Common myeloid progenitor, CD34-positive (primary cell): Measurements from ENCODE around the gene RAP2B.

ENCODE experiments used
- CTCF ChIA-PET: fragments of 350-600 bp; sonication (Branson Sonifier 250); formaldehyde crosslinking; loops from one replicate; lab custom pipeline; 2021; ENCODE audit warnings: antibody characterized with exemption; lab: Charles Lee
- POLR2A ChIA-PET: fragments of 350-600 bp; sonication (Branson Sonifier 250); formaldehyde crosslinking; loops from one replicate; lab custom pipeline; 2021; ENCODE audit warnings: antibody characterized with exemption; lab: Charles Lee
- DNase-seq, 3 donors: peaks; one replicate each; pipeline versions ENCODE4 v3.0.0 to v3.0.0-alpha.2; 2013
- H3K27ac ChIP-seq, 2 experiments: 1 replicate in 1 of 2; 2 replicates in 1 of 2; pipeline ENCODE4 v1.7.0; 2013; ENCODE audit warnings: inconsistent platforms in 2 of 2, low read length in 2 of 2, mild to moderate bottlenecking in 2 of 2, low read depth in 1 of 2, moderate library complexity in 1 of 2; ENCODE audit not compliant: severe bottlenecking in 2 of 2, insufficient read depth in 1 of 2, poor library complexity in 1 of 2
- H3K27me3 ChIP-seq, 5 experiments: replicated peaks in 2 of 5; 1 replicate in 3 of 5; 2 replicates in 2 of 5; pipeline versions ENCODE4 v1.6.1 to v1.7.0; 2013; ENCODE audit warnings: low read length in 4 of 5, mild to moderate bottlenecking in 2 of 5, moderate library complexity in 2 of 5, inconsistent platforms in 1 of 5; ENCODE audit not compliant: insufficient read depth in 5 of 5, control insufficient read depth in 4 of 5
- H3K36me3 ChIP-seq, 4 experiments: 1 replicate in 2 of 4; 2 replicates in 2 of 4; pipeline versions ENCODE4 v1.6.1 to v1.7.0; 2013; ENCODE audit warnings: low read length in 3 of 4, control low read depth in 1 of 4, mild to moderate bottlenecking in 1 of 4; ENCODE audit not compliant: control insufficient read depth in 4 of 4, insufficient read depth in 4 of 4
- H3K4me1 ChIP-seq, 4 experiments: 1 replicate in 3 of 4; 2 replicates in 1 of 4; pipeline versions ENCODE4 v1.6.1 to v1.7.1; 2013; ENCODE audit warnings: low read length in 3 of 4, mild to moderate bottlenecking in 3 of 4, control low read depth in 1 of 4, inconsistent platforms in 1 of 4, moderate library complexity in 1 of 4; ENCODE audit not compliant: control insufficient read depth in 4 of 4, insufficient read depth in 4 of 4; ENCODE audit errors: control extremely low read depth in 1 of 4
- H3K4me3 ChIP-seq, 7 experiments: 1 replicate in 4 of 7; 2 replicates in 3 of 7; pipeline versions ENCODE4 v1.5.1 to v1.7.0; 2013; ENCODE audit warnings: mild to moderate bottlenecking in 7 of 7, low read length in 6 of 7, moderate library complexity in 6 of 7, inconsistent platforms in 2 of 7, low read depth in 2 of 7, control low read depth in 1 of 7; ENCODE audit not compliant: insufficient read depth in 4 of 7, control insufficient read depth in 1 of 7; ENCODE audit errors: extremely low read depth in 1 of 7
- H3K9me3 ChIP-seq, 5 experiments: 1 replicate in 4 of 5; 2 replicates in 1 of 5; pipeline versions ENCODE4 v1.6.1 to v1.7.1; 2013; ENCODE audit warnings: low read length in 4 of 5, mild to moderate bottlenecking in 2 of 5, inconsistent platforms in 1 of 5, low read depth in 1 of 5, moderate library complexity in 1 of 5; ENCODE audit not compliant: control insufficient read depth in 4 of 5, insufficient read depth in 2 of 5; ENCODE audit errors: control extremely low read depth in 1 of 5
- WGBS: methylation state at CpG from one replicate; pipeline ENCODE4 v1.1.5; 2013; ENCODE audit not compliant: insufficient coverage; 5-methylcytosine and 5-hydroxymethylcytosine counted together

The RAP2B gene

GRCh38 chr3:153166206-153166605 lies 4.2 kb downstream of the RAP2B start:
- no peaks in the 10 kb centered on the region for H3K9me3 ChIP-seq
- 0% methylated on average over 3 of the region's 3 CpGs for WGBS
- H3K4me1 ChIP-seq, result peaks cover 33 to 55% (median 45%) of the 10 kb centered on the region in 4 experiments
- peak overlapping the region in 6 of 7 experiments; percentile 8 to 87 (median 50) for H3K4me3 ChIP-seq
- POLR2A ChIA-PET, result no interaction called here
- CTCF ChIA-PET, result interaction anchor here (0.6 to 6.5 kb wide), 7 partner anchors 17 to 132 kb away, joined by 3 to 36 read pairs (median 4); no protein-coding TSS in a partner anchor
- DNase-seq, result peak; percentile 87 to 95 (median 88)
- peak overlapping the region; percentile 81 to 91 for H3K27ac ChIP-seq
- H3K27me3 ChIP-seq, result no peaks in the 10 kb centered on the region
- no peaks in the 10 kb centered on the region for H3K36me3 ChIP-seq

GRCh38 chr3:153166796-153167195 lies 4.8 kb downstream of the RAP2B start:
- ChIA-PET CTCF (interaction anchor here (0.6 to 6.5 kb wide), 6 partner anchors 16 to 132 kb away, joined by 3 to 36 read pairs (median 4); no protein-coding TSS in a partner anchor), POLR2A (no interaction called here)
- DNase-seq, result no peak
- Histone ChIP-seq H3K27me3 (no peaks in the 10 kb centered on the region), H3K27ac (peak overlapping the region; percentile 81 to 91), H3K4me1 (peaks cover 33 to 53% (median 43%) of the 10 kb centered on the region in 4 experiments), H3K36me3 (no peaks in the 10 kb centered on the region), H3K4me3 (peak overlapping the region in 3 of 7 experiments; percentile 8 to 84 (median 11)), H3K9me3 (no peaks in the 10 kb centered on the region)
- no CpG with 5 or more reads among the region's 2 CpGs for WGBS

GRCh38 chr3:153169793-153170383 lies 7.9 kb downstream of the RAP2B start:
- H3K9me3 ChIP-seq, result no peaks in the 10 kb centered on the region
- H3K27me3 ChIP-seq, result no peaks in the 10 kb centered on the region
- WGBS, result no CpG with 5 or more reads among the region's 2 CpGs
- H3K4me3 ChIP-seq, result no peak overlapping the region
- H3K27ac ChIP-seq, result no peak overlapping the region
- CTCF ChIA-PET, result interaction anchor here (0.9 to 1.5 kb wide), 2 partner anchors 10 to 45 kb away, joined by 3 read pairs; no protein-coding TSS in a partner anchor
- H3K36me3 ChIP-seq, result no peaks in the 10 kb centered on the region
- DNase-seq, result no peak
- POLR2A ChIA-PET, result no interaction called here
- peaks cover 18 to 32% (median 23%) of the 10 kb centered on the region in 4 experiments for H3K4me1 ChIP-seq

DNA sequence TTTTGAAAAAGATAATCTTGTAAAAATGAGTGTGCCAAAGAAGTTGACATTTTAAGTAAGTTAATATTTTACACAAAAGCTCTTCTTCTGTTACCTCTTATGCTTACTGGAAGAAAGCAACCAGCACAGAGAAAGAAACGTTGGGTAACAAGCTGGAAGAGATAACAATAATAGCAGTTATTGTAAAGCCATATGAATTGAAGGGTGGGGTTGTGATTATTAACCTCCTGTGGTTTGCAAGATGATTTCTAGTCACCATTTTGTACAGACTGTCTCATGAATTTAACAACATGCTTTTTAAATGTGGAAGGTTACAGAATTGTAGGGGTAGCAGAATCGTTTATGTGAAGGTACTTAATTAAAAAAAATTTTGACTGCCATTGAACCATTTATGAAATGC lies 9.2 kb downstream of the RAP2B start:
- Histone ChIP-seq H3K27me3 (no peaks in the 10 kb centered on the region), H3K27ac (no peak overlapping the region), H3K36me3 (no peaks in the 10 kb centered on the region), H3K4me1 (peaks cover 8 to 19% (median 13%) of the 10 kb centered on the region in 4 experiments), H3K4me3 (no peak overlapping the region), H3K9me3 (peaks cover 0 to 5% (median 0%) of the 10 kb centered on the region in 5 experiments)
- ChIA-PET POLR2A (no interaction called here), CTCF (interaction anchor here (0.9 to 2.0 kb wide), 3 partner anchors 50 to 116 kb away, joined by 3 to 5 read pairs (median 3); no protein-coding TSS in a partner anchor)
- peak in 1 of 3 donors; percentile 44 for DNase-seq
- WGBS, result no CpG with 5 or more reads among the region's 2 CpGs

- DNase-seq, result no peak
- no CpG with 5 or more reads among the region's 4 CpGs for WGBS
- H3K27me3 ChIP-seq, result no peaks in the 10 kb centered on the region
- H3K27ac ChIP-seq, result no peak overlapping the region
- peaks cover 3 to 12% (median 7%) of the 10 kb centered on the region in 4 experiments for H3K4me1 ChIP-seq
- peaks cover 0 to 5% (median 0%) of the 10 kb centered on the region in 5 experiments for H3K9me3 ChIP-seq
- CTCF ChIA-PET, result interaction anchor here (0.9 to 2.0 kb wide), 3 partner anchors 50 to 116 kb away, joined by 3 to 5 read pairs (median 3); no protein-coding TSS in a partner anchor
- POLR2A ChIA-PET, result interaction anchor here (0.8 kb wide), 1 partner anchor 28 kb away, joined by 3 read pairs; no protein-coding TSS in a partner anchor
- H3K4me3 ChIP-seq, result no peak overlapping the region
- H3K36me3 ChIP-seq, result no peaks in the 10 kb centered on the region
Measured at GRCh38 chr3:153171918-153172317, 9.9 kb downstream of the RAP2B start.

- POLR2A ChIA-PET, result interaction anchor here (0.8 kb wide), 1 partner anchor 27 kb away, joined by 3 read pairs; no protein-coding TSS in a partner anchor
- H3K27ac ChIP-seq, result no peak overlapping the region
Measured at GRCh38 chr3:153172796-153173757, 11.1 kb downstream of the RAP2B start.

More at GRCh38 chr3:153172796-153173757, 11.1 kb downstream of the RAP2B start:
- 92% methylated on average over 11 of the region's 19 CpGs for WGBS
- Histone ChIP-seq H3K4me3 (no peak overlapping the region), H3K9me3 (peaks cover 0 to 5% (median 0%) of the 10 kb centered on the region in 5 experiments), H3K4me1 (peaks cover 0 to 4% (median under 1%) of the 10 kb centered on the region in 4 experiments), H3K36me3 (no peaks in the 10 kb centered on the region), H3K27me3 (no peaks in the 10 kb centered on the region)
- DNase-seq, result peak in 1 of 3 donors; percentile 10
- CTCF ChIA-PET, result interaction anchor here (1.0 to 2.0 kb wide), 2 partner anchors 49 to 117 kb away, joined by 4 to 5 read pairs; no protein-coding TSS in a partner anchor
